Mesenchymal stem cell (in vitro differentiated cells and primary cell): ENCODE measurements around the gene DDN.

ENCODE experiments used
- DNase-seq: peaks from one replicate; pipeline ENCODE4 v3.0.0-alpha.2; 2013
- H2AFZ ChIP-seq: one replicate; pipeline ENCODE4 v1.6.1; 2013; ENCODE audit warnings: low read depth, mild to moderate bottlenecking, control low read depth, inconsistent platforms, low read length, moderate library complexity
- H2AK5ac ChIP-seq: 2 replicates; pipeline ENCODE4 v1.6.1; 2013; ENCODE audit warnings: low read length, moderate library complexity, mild to moderate bottlenecking, inconsistent platforms; ENCODE audit not compliant: severe bottlenecking
- H2BK120ac ChIP-seq: one replicate; pipeline ENCODE4 v1.6.1; 2013; ENCODE audit warnings: low read depth, mild to moderate bottlenecking, inconsistent platforms, low read length, moderate library complexity
- H2BK12ac ChIP-seq, 2 experiments: one replicate each; pipeline ENCODE4 v1.6.1; 2013; ENCODE audit warnings: inconsistent platforms in 2 of 2, low read length in 2 of 2, mild to moderate bottlenecking in 2 of 2, moderate library complexity in 2 of 2, control low read depth in 1 of 2
- H2BK15ac ChIP-seq: one replicate; pipeline ENCODE4 v1.6.1; 2013; ENCODE audit warnings: mild to moderate bottlenecking, low read depth, inconsistent platforms; ENCODE audit not compliant: poor library complexity, severe bottlenecking
- H2BK5ac ChIP-seq: 2 replicates; pipeline ENCODE4 v1.6.1; 2013; ENCODE audit warnings: low read depth, mild to moderate bottlenecking, low read length, control low read depth, inconsistent platforms; ENCODE audit not compliant: poor library complexity, severe bottlenecking
- H3K14ac ChIP-seq, 2 experiments: one replicate each; pipeline ENCODE4 v1.6.1; 2013; ENCODE audit warnings: inconsistent platforms in 2 of 2, low read length in 2 of 2, control low read depth in 1 of 2, mild to moderate bottlenecking in 1 of 2, moderate library complexity in 1 of 2
- H3K18ac ChIP-seq, 2 experiments: one replicate each; pipeline ENCODE4 v1.6.1; 2013; ENCODE audit warnings: inconsistent platforms in 2 of 2, low read length in 2 of 2, control low read depth in 1 of 2, low read depth in 1 of 2, mild to moderate bottlenecking in 1 of 2
- H3K23ac ChIP-seq, 2 experiments: one replicate each; pipeline ENCODE4 v1.6.1; 2013; ENCODE audit warnings: inconsistent platforms in 2 of 2, low read length in 2 of 2, mild to moderate bottlenecking in 2 of 2, moderate library complexity in 2 of 2, control low read depth in 1 of 2
- H3K27ac ChIP-seq: 2 replicates; pipeline ENCODE4 v1.5.1; 2013; ENCODE audit warnings: mild to moderate bottlenecking, moderate library complexity, low read length, control low read depth, inconsistent platforms; ENCODE audit not compliant: poor library complexity, severe bottlenecking
- H3K27me3 ChIP-seq, 2 experiments: 2 replicates each; pipeline versions ENCODE4 v1.6.1 to v1.7.0; 2013; ENCODE audit warnings: low read length in 2 of 2, mild to moderate bottlenecking in 2 of 2, moderate library complexity in 2 of 2, control low read depth in 1 of 2, inconsistent platforms in 1 of 2; ENCODE audit not compliant: control insufficient read depth in 1 of 2, insufficient read depth in 1 of 2
- H3K36me3 ChIP-seq, 2 experiments: 2 replicates each; pipeline versions ENCODE4 v1.6.1 to v1.7.0; 2013; ENCODE audit warnings: low read length in 2 of 2, control low read depth in 1 of 2, inconsistent platforms in 1 of 2, low read depth in 1 of 2, mild to moderate bottlenecking in 1 of 2; ENCODE audit not compliant: insufficient read depth in 2 of 2, control insufficient read depth in 1 of 2
- H3K4ac ChIP-seq, 2 experiments: one replicate each; pipeline ENCODE4 v1.6.1; 2013; ENCODE audit warnings: inconsistent platforms in 2 of 2, low read length in 2 of 2, mild to moderate bottlenecking in 2 of 2, moderate library complexity in 2 of 2, control low read depth in 1 of 2, low read depth in 1 of 2
- H3K4me1 ChIP-seq: 2 replicates; pipeline ENCODE4 v1.6.1; 2013; ENCODE audit warnings: low read depth, low read length, control low read depth; ENCODE audit not compliant: control insufficient read depth, insufficient read depth
- H3K4me2 ChIP-seq: 2 replicates; pipeline ENCODE4 v1.6.1; 2013; ENCODE audit warnings: low read length, mild to moderate bottlenecking, inconsistent platforms; ENCODE audit not compliant: poor library complexity, severe bottlenecking
- H3K4me3 ChIP-seq, 2 experiments: 2 replicates each; pipeline versions ENCODE4 v1.5.1 to v1.7.0; 2013; ENCODE audit warnings: low read length in 2 of 2, mild to moderate bottlenecking in 2 of 2, control low read depth in 1 of 2, low read depth in 1 of 2; ENCODE audit not compliant: insufficient read depth in 1 of 2
- H3K79me1 ChIP-seq: replicated peaks from 2 replicates; pipeline ENCODE4 v1.6.1; 2013; ENCODE audit warnings: mild to moderate bottlenecking, control low read depth, low read length, inconsistent platforms; ENCODE audit not compliant: poor library complexity, severe bottlenecking
- H3K9ac ChIP-seq: 2 replicates; pipeline ENCODE4 v1.7.0; 2013; ENCODE audit warnings: mild to moderate bottlenecking, low read length, moderate library complexity
- H3K9me3 ChIP-seq: 2 replicates; pipeline ENCODE4 v1.7.0; 2013; ENCODE audit warnings: mild to moderate bottlenecking, low read length; ENCODE audit not compliant: control insufficient read depth
- H4K8ac ChIP-seq: one replicate; pipeline ENCODE4 v1.6.1; 2013; ENCODE audit warnings: inconsistent platforms, mild to moderate bottlenecking, low read length, moderate library complexity
- H4K91ac ChIP-seq: one replicate; pipeline ENCODE4 v1.6.1; 2013; ENCODE audit warnings: mild to moderate bottlenecking, low read length, inconsistent platforms
- WGBS: methylation state at CpG from one replicate; pipeline ENCODE4 v1.1.7; 2013; ENCODE audit warnings: mixed read lengths; 5-methylcytosine and 5-hydroxymethylcytosine counted together

Gene DDN

DNA sequence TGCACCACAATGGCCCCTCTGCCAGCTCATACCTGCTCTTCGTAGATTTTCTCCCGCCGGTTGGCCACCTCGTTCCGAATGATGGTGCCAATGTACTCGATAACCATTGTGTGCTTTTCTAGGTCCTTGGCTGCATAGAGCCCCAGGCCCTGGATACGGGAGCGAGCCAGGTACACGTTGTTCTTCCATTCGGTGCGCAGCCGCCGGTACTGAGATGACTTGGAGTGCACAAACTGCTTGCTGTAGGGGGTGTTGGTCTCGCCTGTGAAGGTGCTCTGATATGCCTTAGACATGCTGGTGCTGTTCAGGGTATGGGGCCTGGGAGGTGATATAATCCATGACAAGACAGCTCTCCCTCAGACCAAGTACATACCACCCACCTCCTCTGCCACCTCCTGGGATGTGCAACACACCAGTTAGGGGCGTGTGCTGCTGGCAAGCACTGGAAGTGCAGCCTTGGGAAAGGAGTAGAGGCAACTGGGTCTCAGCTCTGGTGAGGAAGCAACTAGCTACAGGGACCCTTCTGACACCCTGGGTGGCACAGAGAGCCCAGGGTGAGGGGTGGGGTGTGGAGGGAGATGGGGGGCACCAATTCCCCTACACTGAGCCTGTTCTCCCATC, 23.5 kb upstream of the DDN start:
- Histone ChIP-seq H3K4me2 (no peak overlapping the region), H3K14ac (no peak overlapping the region), H2BK120ac (no peak overlapping the region), H3K27me3 (no peaks in the 10 kb centered on the region), H3K23ac (no peak overlapping the region), H3K27ac (no peak overlapping the region), H2AK5ac (no peak overlapping the region), H3K4ac (no peak overlapping the region), H2BK12ac (no peak overlapping the region), H2BK5ac (no peak overlapping the region), H3K36me3 (peaks cover 64 to 66% of the 10 kb centered on the region in 2 experiments), H2AFZ (no peak overlapping the region), H3K4me3 (no peak overlapping the region), H3K9ac (no peak overlapping the region), H3K9me3 (no peaks in the 10 kb centered on the region), H4K8ac (no peak overlapping the region), H3K79me1 (peaks cover 19% of the 10 kb centered on the region), H3K18ac (no peak overlapping the region), H2BK15ac (no peak overlapping the region), H4K91ac (no peak overlapping the region), H3K4me1 (peaks cover 1% of the 10 kb centered on the region)
- no peak for DNase-seq
- 96% methylated on average over 14 of the region's 15 CpGs for WGBS

- Histone ChIP-seq H4K8ac (no peak overlapping the region), H3K4me1 (peaks cover 5% of the 10 kb centered on the region), H3K9me3 (no peaks in the 10 kb centered on the region), H3K4ac (no peak overlapping the region), H3K27me3 (no peaks in the 10 kb centered on the region), H3K4me2 (no peak overlapping the region), H3K18ac (no peak overlapping the region), H2BK120ac (no peak overlapping the region), H3K4me3 (no peak overlapping the region), H2AFZ (no peak overlapping the region), H4K91ac (no peak overlapping the region), H2BK5ac (no peak overlapping the region), H3K79me1 (peaks cover 19% of the 10 kb centered on the region), H2BK15ac (no peak overlapping the region), H3K9ac (no peak overlapping the region), H2AK5ac (no peak overlapping the region), H3K14ac (no peak overlapping the region), H3K36me3 (peaks cover 51 to 53% of the 10 kb centered on the region in 2 experiments), H3K23ac (no peak overlapping the region), H2BK12ac (no peak overlapping the region), H3K27ac (no peak overlapping the region)
- 90% methylated on average over 7 of the region's 11 CpGs for WGBS
- DNase-seq, result no peak
Observed at GRCh38 chr12:49021292-49021915, 22.2 kb upstream of the DDN start.

DNA sequence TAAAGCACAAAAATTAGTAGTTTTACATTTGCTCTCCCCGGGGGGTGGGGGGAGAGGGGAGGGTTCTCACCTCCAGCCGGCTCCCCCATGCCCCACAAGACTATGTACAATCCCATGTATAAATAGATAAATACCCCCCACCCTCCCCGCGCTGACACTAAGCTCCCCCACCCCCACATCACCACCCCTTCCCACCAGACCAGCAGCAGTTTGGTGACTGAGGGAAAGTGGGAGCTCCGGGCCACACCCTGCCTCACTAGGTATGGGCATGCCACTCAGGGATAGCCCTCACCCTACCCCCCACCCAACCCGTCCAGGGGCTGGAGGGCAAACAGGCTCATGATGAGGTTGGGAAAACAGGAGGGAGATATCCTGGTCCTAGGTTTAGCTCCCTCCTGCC, 21.3 kb upstream of the DDN start:
- H2BK12ac ChIP-seq, result no peak overlapping the region
- no peak overlapping the region for H3K9ac ChIP-seq
- H3K4me1 ChIP-seq, result peaks cover 5% of the 10 kb centered on the region
- peaks cover 25% of the 10 kb centered on the region for H3K79me1 ChIP-seq
- DNase-seq, result no peak
- H2BK120ac ChIP-seq, result no peak overlapping the region
- H3K4ac ChIP-seq, result no peak overlapping the region
- H3K27ac ChIP-seq, result no peak overlapping the region
- no peak overlapping the region for H4K8ac ChIP-seq
- H2AFZ ChIP-seq, result no peak overlapping the region
- H2BK5ac ChIP-seq, result no peak overlapping the region
- no peak overlapping the region for H2AK5ac ChIP-seq
- H3K14ac ChIP-seq, result no peak overlapping the region
- H3K36me3 ChIP-seq, result peaks cover 42 to 47% of the 10 kb centered on the region in 2 experiments
- H3K9me3 ChIP-seq, result no peaks in the 10 kb centered on the region
- H2BK15ac ChIP-seq, result no peak overlapping the region
- WGBS, result 100% methylated on average over 1 of the region's 6 CpGs
- H3K4me3 ChIP-seq, result no peak overlapping the region
- no peak overlapping the region for H4K91ac ChIP-seq
- no peak overlapping the region for H3K18ac ChIP-seq
- no peak overlapping the region for H3K23ac ChIP-seq
- no peaks in the 10 kb centered on the region for H3K27me3 ChIP-seq
- H3K4me2 ChIP-seq, result no peak overlapping the region

DNA sequence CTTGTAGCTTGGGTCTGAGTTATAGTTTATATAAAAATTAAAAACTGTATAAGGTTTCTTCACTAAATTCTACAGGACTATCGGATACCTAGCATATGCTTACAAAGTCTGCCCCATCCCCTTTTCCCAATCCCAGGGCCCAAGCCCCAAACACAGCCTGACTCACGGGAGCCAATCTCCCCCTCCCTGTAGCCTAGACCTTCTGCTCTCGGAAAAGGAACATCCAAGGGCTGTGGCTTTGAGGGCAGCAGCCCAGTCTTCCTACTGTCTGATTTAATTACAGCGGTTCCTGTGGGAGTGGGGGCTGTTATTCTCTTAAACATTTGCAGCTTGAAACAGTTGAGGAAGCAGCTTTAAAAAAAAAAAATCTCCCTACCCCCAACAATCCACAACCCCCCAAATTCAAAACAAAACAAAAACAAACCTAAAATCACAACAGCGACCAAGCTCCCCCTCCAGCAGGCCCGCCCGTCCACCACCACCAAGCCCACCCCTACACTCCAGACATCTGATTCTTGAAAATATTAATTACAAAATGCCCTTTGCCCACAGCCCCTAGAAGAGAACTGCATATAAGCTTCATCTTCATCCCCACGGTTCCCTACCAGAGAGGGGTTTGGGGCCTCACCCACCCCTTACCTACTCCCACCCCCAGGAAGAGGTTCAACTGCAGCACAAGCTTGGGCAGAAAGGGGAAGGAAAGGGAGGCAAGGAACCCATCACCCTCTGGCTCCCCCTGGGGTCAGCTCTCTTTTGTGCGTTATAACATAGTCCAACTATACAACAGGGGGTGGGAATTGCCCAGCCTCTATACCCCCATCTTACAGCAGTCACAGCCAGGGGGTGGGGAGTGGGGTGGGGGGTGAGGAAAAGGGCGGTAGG, 20.5 kb upstream of the DDN start:
- Histone ChIP-seq H2BK120ac (peak overlapping the region; percentile 59), H2AFZ (no peak overlapping the region), H3K23ac (no peak overlapping the region), H3K36me3 (peaks cover 34 to 42% of the 10 kb centered on the region in 2 experiments), H4K8ac (peak overlapping the region; percentile 45), H2BK15ac (no peak overlapping the region), H3K18ac (no peak overlapping the region), H3K9ac (peak overlapping the region; percentile 98), H3K27ac (no peak overlapping the region), H3K4me3 (no peak overlapping the region), H2BK12ac (no peak overlapping the region), H3K14ac (no peak overlapping the region), H2BK5ac (no peak overlapping the region), H4K91ac (no peak overlapping the region), H3K9me3 (no peaks in the 10 kb centered on the region), H2AK5ac (peak overlapping the region; percentile 51), H3K4ac (no peak overlapping the region), H3K4me1 (peaks cover 5% of the 10 kb centered on the region), H3K4me2 (no peak overlapping the region), H3K79me1 (peaks cover 26% of the 10 kb centered on the region), H3K27me3 (no peaks in the 10 kb centered on the region)
- DNase-seq, result peak; percentile 53
- 84% methylated on average over 6 of the region's 10 CpGs for WGBS
